HCT116 (cell line): ENCODE data around the gene OR52R1. TPM values are rescaled to one million over a fixed set of nuclear protein-coding genes. Genes with fewer than 3 reads are reported as not detected.

Source experiments
- ATAC-seq: fragments of 200-7000 bp; cut with Tn5 transposase; 2 replicates; pipeline ENCODE4 v1.9.1; 2020; ENCODE audit warnings: mild to moderate bottlenecking, moderate library complexity
- BruUV-seq: library from RNA; stranded (reverse); fragments of 400-500 nt; replicated peaks from 2 replicates; lab custom pipeline; 2021; lab: Mats Ljungman, UMichigan
- CTCF ChIA-PET: fragments of 300-600 bp; sonication (Branson Sonifier 250); formaldehyde crosslinking; loops from one replicate; lab custom pipeline; 2021; ENCODE audit warnings: antibody characterized with exemption; lab: Charles Lee
- POLR2A ChIA-PET: fragments of 300-600, 350-600 bp; sonication (Branson Sonifier 250); formaldehyde crosslinking; loops from one replicate; lab custom pipeline; 2021; ENCODE audit warnings: antibody characterized with exemption; lab: Charles Lee
- RAD21 ChIA-PET, 2 experiments: fragments of 300-600 bp; sonication (Branson Sonifier 250); formaldehyde crosslinking; loops; one replicate each; lab custom pipeline; 2023; ENCODE audit warnings: low total read pairs in 2 of 2; ENCODE audit not compliant: uncharacterized antibody in 2 of 2, unreplicated experiment in 2 of 2, low non-redundant PET in 1 of 2; lab: Charles Lee
- DNase-seq: peaks from one replicate; pipeline ENCODE4 v3.0.0-alpha.2; 2010; ENCODE audit warnings: low read depth, low spot score
- H2AFZ ChIP-seq: fragments of 200-600 bp; shearing (Covaris generic), sonication (generic); 2 replicates; pipeline ENCODE4 v1.6.1; 2017; ENCODE audit warnings: low read depth, mixed run types, mixed read lengths, antibody characterized with exemption, low read length; ENCODE audit not compliant: poor library complexity, severe bottlenecking
- H3K27ac ChIP-seq: 2 replicates; pipeline ENCODE4 v1.5.1; 2012; ENCODE audit warnings: low read depth, low read length
- H3K27me3 ChIP-seq: fragments of 200-600 bp; sonication (generic); 2 replicates; pipeline ENCODE4 v1.6.1; 2016; ENCODE audit warnings: mixed run types, low read length, mixed read lengths; ENCODE audit not compliant: insufficient read depth
- H3K36me3 ChIP-seq, 2 experiments: fragments of 200-500 bp in 1 of 2; fragments of 200-600 bp in 1 of 2; sonication (Bioruptor generic) in 1 of 2; sonication (generic) in 1 of 2; 2 replicates each; pipeline versions ENCODE4 v1.5.1 to v1.6.1; 2014 to 2016; ENCODE audit warnings: low read length in 2 of 2, inconsistent platforms in 1 of 2, mixed read lengths in 1 of 2, mixed run types in 1 of 2; ENCODE audit not compliant: insufficient read depth in 2 of 2, control insufficient read depth in 1 of 2
- H3K4me1 ChIP-seq, 2 experiments: fragments of 200-600 bp in 1 of 2; sonication (generic) in 1 of 2; 2 replicates each; pipeline versions ENCODE4 v1.5.1 to v1.6.1; 2012 to 2017; ENCODE audit warnings: low read length in 2 of 2, inconsistent platforms in 1 of 2, mild to moderate bottlenecking in 1 of 2, mixed read lengths in 1 of 2, mixed run types in 1 of 2, moderate library complexity in 1 of 2; ENCODE audit not compliant: insufficient read depth in 2 of 2, control insufficient read depth in 1 of 2
- H3K4me2 ChIP-seq: fragments of 200-600 bp; sonication (generic); 2 replicates; pipeline ENCODE4 v1.6.1; 2017; ENCODE audit warnings: mixed run types, low read length, mixed read lengths
- H3K4me3 ChIP-seq, 2 experiments: fragments of 200-600 bp in 1 of 2; sonication (generic) in 1 of 2; replicated peaks in 1 of 2; 2 replicates each; pipeline ENCODE4 v1.5.1; 2011 to 2016; ENCODE audit warnings: low read length in 2 of 2, control low read depth in 1 of 2, low read depth in 1 of 2, mild to moderate bottlenecking in 1 of 2, mixed read lengths in 1 of 2, mixed run types in 1 of 2
- H3K79me2 ChIP-seq: fragments of 200-600 bp; sonication (generic); 2 replicates; pipeline ENCODE4 v1.6.1; 2017; ENCODE audit warnings: mild to moderate bottlenecking, mixed run types, low read length, moderate library complexity, mixed read lengths; ENCODE audit not compliant: insufficient read depth
- H3K9ac ChIP-seq: fragments of 200-600 bp; sonication (generic); 2 replicates; pipeline ENCODE4 v1.6.1; 2016; ENCODE audit warnings: low read length, mixed read lengths
- H3K9me2 ChIP-seq: fragments of 200-600 bp; sonication (generic), shearing (Covaris generic); 2 replicates; pipeline ENCODE4 v1.6.1; 2017; ENCODE audit warnings: mixed run types, mild to moderate bottlenecking, moderate library complexity; ENCODE audit not compliant: insufficient read depth
- H3K9me3 ChIP-seq, 2 experiments: fragments of 200-500 bp in 1 of 2; fragments of 200-600 bp in 1 of 2; sonication (Bioruptor generic) in 1 of 2; sonication (generic) in 1 of 2; 2 replicates each; pipeline ENCODE4 v1.6.1; 2014 to 2017; ENCODE audit warnings: low read length in 2 of 2, mixed read lengths in 2 of 2, inconsistent platforms in 1 of 2, low read depth in 1 of 2, mild to moderate bottlenecking in 1 of 2, mixed run types in 1 of 2, moderate library complexity in 1 of 2; ENCODE audit not compliant: control insufficient read depth in 1 of 2, insufficient read depth in 1 of 2
- H4K20me1 ChIP-seq: fragments of 200-600 bp; sonication (generic), shearing (Covaris generic); 2 replicates; pipeline ENCODE4 v1.6.1; 2017; ENCODE audit warnings: mixed run types, mild to moderate bottlenecking, moderate library complexity; ENCODE audit not compliant: insufficient read depth
- CBX3 ChIP-seq: IDR thresholded peaks from 2 replicates; pipeline ENCODE4 v1.6.1; 2012; ENCODE audit warnings: low read depth
- CEBPB ChIP-seq: IDR thresholded peaks from 2 replicates; pipeline ENCODE4 v1.6.1; 2012; ENCODE audit warnings: low read depth
- EGR1 ChIP-seq: IDR thresholded peaks from 2 replicates; pipeline ENCODE4 v1.6.1; 2012; ENCODE audit warnings: low read depth
- ELF1 ChIP-seq: IDR thresholded peaks from 2 replicates; pipeline ENCODE4 v1.6.1; 2012; ENCODE audit warnings: low read depth, borderline replicate concordance
- EZH2 ChIP-seq: fragments of 200-600 bp; sonication (generic); IDR thresholded peaks from 2 replicates; pipeline ENCODE4 v1.6.1; 2017; ENCODE audit warnings: antibody characterized with exemption, mixed run types
- FOSL1 ChIP-seq: IDR thresholded peaks from 2 replicates; pipeline ENCODE4 v1.6.1; 2012; ENCODE audit warnings: low read depth
- JUND ChIP-seq: IDR thresholded peaks from 2 replicates; pipeline ENCODE4 v1.6.1; 2012
- POLR2A ChIP-seq: IDR thresholded peaks from 2 replicates; pipeline ENCODE4 v1.7.0; 2011; ENCODE audit warnings: borderline replicate concordance; ENCODE audit not compliant: insufficient read depth, insufficient read length; ENCODE audit errors: extremely low read depth
- POLR2AphosphoS5 ChIP-seq: IDR thresholded peaks from 2 replicates; pipeline ENCODE4 v1.6.1; 2011; ENCODE audit warnings: mild to moderate bottlenecking, low read depth, low read length, moderate library complexity
- RAD21 ChIP-seq: IDR thresholded peaks from 2 replicates; pipeline ENCODE4 v1.6.1; 2012; ENCODE audit warnings: low read depth, mild to moderate bottlenecking
- SIN3A ChIP-seq: IDR thresholded peaks from 2 replicates; pipeline ENCODE4 v1.6.1; 2012; ENCODE audit warnings: low read depth
- SP1 ChIP-seq: IDR thresholded peaks from 2 replicates; pipeline ENCODE4 v1.6.1; 2012; ENCODE audit warnings: low read depth
- SRF ChIP-seq: IDR thresholded peaks from 2 replicates; pipeline ENCODE4 v1.6.1; 2012; ENCODE audit warnings: low read depth
- TCF7L2 ChIP-seq: IDR thresholded peaks from 2 replicates; pipeline ENCODE4 v1.7.0; 2011; ENCODE audit warnings: borderline replicate concordance, inconsistent platforms; ENCODE audit not compliant: insufficient read depth, insufficient read length; ENCODE audit errors: extremely low read depth
- ZNF274 ChIP-seq: fragments of 200-500 bp; sonication (Bioruptor generic); IDR thresholded peaks from 2 replicates; pipeline ENCODE4 v1.6.1; 2014; ENCODE audit warnings: mild to moderate bottlenecking, low read depth, low read length, inconsistent platforms
- intact Hi-C: fragments of 100-400 bp; cut with micrococcal nuclease; formaldehyde crosslinking; loops from 2 replicates; pipeline ENCODE4 v1.10.0; 2022
- total RNA-seq: library from RNA; stranded (reverse); gene quantifications from one replicate; pipeline ENCODE4 v1.2.1, GENCODE V29; 2021; ENCODE audit not compliant: unreplicated experiment
- TF ChIP-seq, protein P1 (sequence below): IDR thresholded peaks from 2 replicates; pipeline ENCODE4 v1.6.1; 2012
- TF ChIP-seq, protein P2 (sequence below): IDR thresholded peaks from 2 replicates; pipeline ENCODE4 v1.6.1; 2011; ENCODE audit warnings: mild to moderate bottlenecking, low read length, moderate library complexity; ENCODE audit not compliant: insufficient replicate concordance; ENCODE audit errors: extremely low read depth
- TF ChIP-seq, protein P3 (sequence below): IDR thresholded peaks from 2 replicates; pipeline ENCODE4 v1.6.1; 2012; ENCODE audit warnings: low read depth
- TF ChIP-seq, protein P4 (sequence below), 3 experiments: fragments of 200-600 bp in 1 of 3; sonication (generic) in 1 of 3; IDR thresholded peaks in 2 of 3; conservative IDR thresholded peaks in 1 of 3; 2 replicates each; pipeline ENCODE4 v1.5.1; 2012 to 2017; ENCODE audit warnings: low read depth in 2 of 3, low read length in 2 of 3, antibody characterized with exemption in 1 of 3, borderline replicate concordance in 1 of 3, control low read depth in 1 of 3, mild to moderate bottlenecking in 1 of 3, mixed read lengths in 1 of 3, mixed run types in 1 of 3, moderate library complexity in 1 of 3; ENCODE audit not compliant: insufficient read depth in 1 of 3
- TF ChIP-seq, protein P5 (sequence below): IDR thresholded peaks from 2 replicates; pipeline ENCODE4 v1.6.1; 2012

Gene OR52R1
- total RNA-seq, 1 experiment from 2014 or later = not detected

DNA sequence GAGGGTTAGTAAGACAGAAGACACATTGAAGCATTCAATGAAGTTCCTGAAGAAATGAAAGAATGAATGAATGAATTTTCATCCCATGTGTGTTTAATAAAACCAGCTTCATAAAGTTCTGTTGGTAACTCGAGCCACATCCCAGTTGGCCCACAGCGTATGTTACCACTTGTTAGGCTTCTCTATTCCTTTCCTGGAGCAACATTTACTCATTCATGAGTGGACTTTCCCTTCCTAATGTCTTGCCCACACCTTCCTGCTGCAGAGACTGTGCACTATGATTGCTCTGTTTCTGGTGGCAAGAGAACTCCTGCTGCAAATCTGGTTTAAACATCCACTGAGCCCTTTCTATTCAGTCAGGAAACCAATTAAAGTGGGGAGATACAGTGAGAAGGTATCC lies 7.0 kb downstream of the OR52R1 start:
- Histone ChIP-seq H3K4me3 (no peak overlapping the region), H3K9me2 (no peaks in the 10 kb centered on the region), H3K4me1 (no peaks in the 10 kb centered on the region), H2AFZ (no peak overlapping the region), H3K79me2 (no peaks in the 10 kb centered on the region), H3K9ac (no peak overlapping the region), H3K27me3 (peaks cover 35% of the 10 kb centered on the region), H4K20me1 (no peaks in the 10 kb centered on the region), H3K36me3 (no peaks in the 10 kb centered on the region), H3K4me2 (no peak overlapping the region), H3K27ac (no peak overlapping the region), H3K9me3 (no peaks in the 10 kb centered on the region)
- no TSS peak for BruUV-seq
- DNase-seq (no peak), ATAC-seq (no peak)
- TF ChIP-seq, protein P1, sequence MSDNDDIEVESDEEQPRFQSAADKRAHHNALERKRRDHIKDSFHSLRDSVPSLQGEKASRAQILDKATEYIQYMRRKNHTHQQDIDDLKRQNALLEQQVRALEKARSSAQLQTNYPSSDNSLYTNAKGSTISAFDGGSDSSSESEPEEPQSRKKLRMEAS = no peak
- TF ChIP-seq SRF (no peak), POLR2A (no peak), RAD21 (no peak), CBX3 (no peak), SP1 (no peak), FOSL1 (no peak), ELF1 (no peak), ZNF274 (no peak), EZH2 (no peak), TCF7L2 (no peak), EGR1 (no peak), SIN3A (no peak), JUND (no peak), POLR2AphosphoS5 (no peak), CEBPB (no peak)
- TF ChIP-seq, protein P2, sequence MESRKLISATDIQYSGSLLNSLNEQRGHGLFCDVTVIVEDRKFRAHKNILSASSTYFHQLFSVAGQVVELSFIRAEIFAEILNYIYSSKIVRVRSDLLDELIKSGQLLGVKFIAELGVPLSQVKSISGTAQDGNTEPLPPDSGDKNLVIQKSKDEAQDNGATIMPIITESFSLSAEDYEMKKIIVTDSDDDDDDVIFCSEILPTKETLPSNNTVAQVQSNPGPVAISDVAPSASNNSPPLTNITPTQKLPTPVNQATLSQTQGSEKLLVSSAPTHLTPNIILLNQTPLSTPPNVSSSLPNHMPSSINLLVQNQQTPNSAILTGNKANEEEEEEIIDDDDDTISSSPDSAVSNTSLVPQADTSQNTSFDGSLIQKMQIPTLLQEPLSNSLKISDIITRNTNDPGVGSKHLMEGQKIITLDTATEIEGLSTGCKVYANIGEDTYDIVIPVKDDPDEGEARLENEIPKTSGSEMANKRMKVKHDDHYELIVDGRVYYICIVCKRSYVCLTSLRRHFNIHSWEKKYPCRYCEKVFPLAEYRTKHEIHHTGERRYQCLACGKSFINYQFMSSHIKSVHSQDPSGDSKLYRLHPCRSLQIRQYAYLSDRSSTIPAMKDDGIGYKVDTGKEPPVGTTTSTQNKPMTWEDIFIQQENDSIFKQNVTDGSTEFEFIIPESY = no peak
- TF ChIP-seq, protein P3, sequence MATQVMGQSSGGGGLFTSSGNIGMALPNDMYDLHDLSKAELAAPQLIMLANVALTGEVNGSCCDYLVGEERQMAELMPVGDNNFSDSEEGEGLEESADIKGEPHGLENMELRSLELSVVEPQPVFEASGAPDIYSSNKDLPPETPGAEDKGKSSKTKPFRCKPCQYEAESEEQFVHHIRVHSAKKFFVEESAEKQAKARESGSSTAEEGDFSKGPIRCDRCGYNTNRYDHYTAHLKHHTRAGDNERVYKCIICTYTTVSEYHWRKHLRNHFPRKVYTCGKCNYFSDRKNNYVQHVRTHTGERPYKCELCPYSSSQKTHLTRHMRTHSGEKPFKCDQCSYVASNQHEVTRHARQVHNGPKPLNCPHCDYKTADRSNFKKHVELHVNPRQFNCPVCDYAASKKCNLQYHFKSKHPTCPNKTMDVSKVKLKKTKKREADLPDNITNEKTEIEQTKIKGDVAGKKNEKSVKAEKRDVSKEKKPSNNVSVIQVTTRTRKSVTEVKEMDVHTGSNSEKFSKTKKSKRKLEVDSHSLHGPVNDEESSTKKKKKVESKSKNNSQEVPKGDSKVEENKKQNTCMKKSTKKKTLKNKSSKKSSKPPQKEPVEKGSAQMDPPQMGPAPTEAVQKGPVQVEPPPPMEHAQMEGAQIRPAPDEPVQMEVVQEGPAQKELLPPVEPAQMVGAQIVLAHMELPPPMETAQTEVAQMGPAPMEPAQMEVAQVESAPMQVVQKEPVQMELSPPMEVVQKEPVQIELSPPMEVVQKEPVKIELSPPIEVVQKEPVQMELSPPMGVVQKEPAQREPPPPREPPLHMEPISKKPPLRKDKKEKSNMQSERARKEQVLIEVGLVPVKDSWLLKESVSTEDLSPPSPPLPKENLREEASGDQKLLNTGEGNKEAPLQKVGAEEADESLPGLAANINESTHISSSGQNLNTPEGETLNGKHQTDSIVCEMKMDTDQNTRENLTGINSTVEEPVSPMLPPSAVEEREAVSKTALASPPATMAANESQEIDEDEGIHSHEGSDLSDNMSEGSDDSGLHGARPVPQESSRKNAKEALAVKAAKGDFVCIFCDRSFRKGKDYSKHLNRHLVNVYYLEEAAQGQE = no peak
- TF ChIP-seq, protein P4, sequence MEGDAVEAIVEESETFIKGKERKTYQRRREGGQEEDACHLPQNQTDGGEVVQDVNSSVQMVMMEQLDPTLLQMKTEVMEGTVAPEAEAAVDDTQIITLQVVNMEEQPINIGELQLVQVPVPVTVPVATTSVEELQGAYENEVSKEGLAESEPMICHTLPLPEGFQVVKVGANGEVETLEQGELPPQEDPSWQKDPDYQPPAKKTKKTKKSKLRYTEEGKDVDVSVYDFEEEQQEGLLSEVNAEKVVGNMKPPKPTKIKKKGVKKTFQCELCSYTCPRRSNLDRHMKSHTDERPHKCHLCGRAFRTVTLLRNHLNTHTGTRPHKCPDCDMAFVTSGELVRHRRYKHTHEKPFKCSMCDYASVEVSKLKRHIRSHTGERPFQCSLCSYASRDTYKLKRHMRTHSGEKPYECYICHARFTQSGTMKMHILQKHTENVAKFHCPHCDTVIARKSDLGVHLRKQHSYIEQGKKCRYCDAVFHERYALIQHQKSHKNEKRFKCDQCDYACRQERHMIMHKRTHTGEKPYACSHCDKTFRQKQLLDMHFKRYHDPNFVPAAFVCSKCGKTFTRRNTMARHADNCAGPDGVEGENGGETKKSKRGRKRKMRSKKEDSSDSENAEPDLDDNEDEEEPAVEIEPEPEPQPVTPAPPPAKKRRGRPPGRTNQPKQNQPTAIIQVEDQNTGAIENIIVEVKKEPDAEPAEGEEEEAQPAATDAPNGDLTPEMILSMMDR (IDR thresholded peaks at IDR 0.05 in 2 of 3, conservative IDR thresholded peaks at IDR 0.05 in 1 of 3; ENCODE audit: borderline replicate concordance in 1 of 3, insufficient read depth in 1 of 3, low read depth in 2 of 3, low read length in 2 of 3) = no peak
- TF ChIP-seq, protein P5, sequence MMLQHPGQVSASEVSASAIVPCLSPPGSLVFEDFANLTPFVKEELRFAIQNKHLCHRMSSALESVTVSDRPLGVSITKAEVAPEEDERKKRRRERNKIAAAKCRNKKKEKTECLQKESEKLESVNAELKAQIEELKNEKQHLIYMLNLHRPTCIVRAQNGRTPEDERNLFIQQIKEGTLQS = no peak
- ChIA-PET CTCF (no interaction called here), RAD21 (no interaction called here), POLR2A (no interaction called here)
- intact Hi-C loops = no loop called here
